Cerebellar nuclear complex (tissue), 1 donor: ENCODE measurements around the gene PIGK.

Experiments
- DNase-seq, 2 experiments: peaks; one replicate each; lab custom pipeline; 2025; lab: John Stamatoyannopoulos, UW

Gene PIGK

GRCh38 chr1:77039111-77039510 is 180.1 kb downstream of the PIGK start:
- no peak for DNase-seq
